Endothelial cell of hepatic sinusoid (primary cell): ENCODE results near the gene FXYD7.
"Not testable (repeated sequence)": the region's sequence is repeated elsewhere in the genome, so short reads cannot be mapped to it uniquely, and the experiment has no call there.

Experiments
- in situ Hi-C: cut with HindIII; loops from 2 replicates; pipeline ENCODE4 v1.10.0; 2017; ENCODE audit warnings: low sequenced_read_pairs

The FXYD7 gene

GRCh38 chr19:35143231-35143715 is at the start of gene FXYD7:
Gene FXYD7, plus strand, starts transcription at chr19:35143255. Its CDS starts 79 bp downstream, at chr19:35143334.
- in situ Hi-C loops = no loop called here

- in situ Hi-C loops = no loop called here
Observed at GRCh38 chr19:35093430-35093829, 49.6 kb upstream of the FXYD7 start.

- in situ Hi-C loops = no loop called here
Observed at GRCh38 chr19:35093941-35094647, 49.0 kb upstream of the FXYD7 start.

GRCh38 chr19:35094656-35095055 is 48.4 kb upstream of the FXYD7 start:
- in situ Hi-C loops = no loop called here

- in situ Hi-C loops = no loop called here
Observed at GRCh38 chr19:35095667-35096368, 47.2 kb upstream of the FXYD7 start.

- in situ Hi-C loops = no loop called here
Observed at GRCh38 chr19:35098413-35099049, 44.5 kb upstream of the FXYD7 start.

GRCh38 chr19:35099155-35099896 is 43.7 kb upstream of the FXYD7 start:
- in situ Hi-C loops = no loop called here

- in situ Hi-C loops = no loop called here
Observed at GRCh38 chr19:35099897-35100275, 43.2 kb upstream of the FXYD7 start.

- in situ Hi-C loops = no loop called here
Observed at GRCh38 chr19:35100588-35101533, 42.2 kb upstream of the FXYD7 start.

- in situ Hi-C loops = not testable (repeated sequence)
Observed at GRCh38 chr19:35101949-35102348, 41.1 kb upstream of the FXYD7 start.

GRCh38 chr19:35103614-35104013 is 39.4 kb upstream of the FXYD7 start:
- in situ Hi-C loops = not testable (repeated sequence)

- in situ Hi-C loops = no loop called here
Observed at GRCh38 chr19:35104361-35104760, 38.7 kb upstream of the FXYD7 start.

GRCh38 chr19:35105047-35105410 is 38.0 kb upstream of the FXYD7 start:
- in situ Hi-C loops = no loop called here

GRCh38 chr19:35105411-35106290 is 37.4 kb upstream of the FXYD7 start:
- in situ Hi-C loops = no loop called here

- in situ Hi-C loops = no loop called here
Observed at GRCh38 chr19:35106291-35106583, 36.8 kb upstream of the FXYD7 start.

- in situ Hi-C loops = no loop called here
Observed at GRCh38 chr19:35106898-35107541, 36.0 kb upstream of the FXYD7 start.

- in situ Hi-C loops = no loop called here
Observed at GRCh38 chr19:35107545-35107944, 35.5 kb upstream of the FXYD7 start.

GRCh38 chr19:35108730-35109129 is 34.3 kb upstream of the FXYD7 start:
- in situ Hi-C loops = no loop called here
